Measurements from ENCODE around the gene CLEC18C.
"Not testable (repeated sequence)": the region's sequence is repeated elsewhere in the genome, so short reads cannot be mapped to it uniquely, and the experiment has no call there.

DNA sequence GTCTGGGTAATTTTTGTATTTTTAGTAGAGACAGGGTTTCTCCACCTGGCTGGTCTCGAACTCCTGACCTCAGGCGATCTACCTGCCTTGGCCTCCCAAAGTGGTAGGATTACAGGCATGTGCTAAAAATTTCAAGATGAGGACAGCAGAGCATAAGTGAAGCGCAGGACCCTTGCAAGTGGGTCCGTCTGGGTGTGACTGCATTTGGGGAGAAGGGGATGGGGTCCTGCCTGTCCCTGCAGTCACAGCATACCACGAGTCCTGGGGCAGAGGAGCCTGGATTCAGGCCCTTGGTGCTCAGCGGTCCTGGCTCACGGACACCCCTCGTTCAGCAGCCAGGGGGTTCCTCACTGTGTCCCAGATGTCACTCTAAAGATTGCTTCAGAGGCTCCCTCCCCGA is 24.6 kb downstream of the CLEC18C start:
- not testable (repeated sequence) for TF ChIP-seq EZH2phosphoT487 (IDR thresholded peaks at IDR 0.05; ENCODE audit: low read length); EZH2 (optimal IDR thresholded peaks at IDR 0.05; ENCODE audit: low read depth, low read length)

Measured in MM.1S (cell line).